ENCODE data around the gene LRBA.
A peak's percentile ranks its signal among the peaks of the same experiment; 100 is the strongest.
"Not testable (repeated sequence)": the region's sequence is repeated elsewhere in the genome, so short reads cannot be mapped to it uniquely, and the experiment has no call there.

Gene LRBA

GRCh38 chr4:151031831-151032605 lies 16.9 kb upstream of the LRBA start:
- no peak for TF ChIP-seq CTCF (conservative IDR thresholded peaks at IDR 0.05)
- H3K27ac ChIP-seq = no peak overlapping the region

- no peak overlapping the region for H3K27ac ChIP-seq
- no peak for TF ChIP-seq CTCF (conservative IDR thresholded peaks at IDR 0.05)
Observed at GRCh38 chr4:151029537-151029936, 14.5 kb upstream of the LRBA start.

- not testable (repeated sequence) for H3K27ac ChIP-seq
Observed at GRCh38 chr4:151029006-151029405, 13.9 kb upstream of the LRBA start.

GRCh38 chr4:151025759-151026158 lies 10.7 kb upstream of the LRBA start:
- no peak overlapping the region for H3K27ac ChIP-seq
- TF ChIP-seq CTCF (conservative IDR thresholded peaks at IDR 0.05) = no peak

GRCh38 chr4:151022586-151022985 lies 7.5 kb upstream of the LRBA start:
- no peak overlapping the region for H3K27ac ChIP-seq
- TF ChIP-seq CTCF (conservative IDR thresholded peaks at IDR 0.05) = no peak

GRCh38 chr4:151021637-151022334 lies 6.7 kb upstream of the LRBA start:
- H3K27ac ChIP-seq = no peak overlapping the region
- TF ChIP-seq CTCF (conservative IDR thresholded peaks at IDR 0.05) = no peak

GRCh38 chr4:151015459-151016347 lies 619 bp upstream of the LRBA start:
- no peak for TF ChIP-seq CTCF (conservative IDR thresholded peaks at IDR 0.05)
- H3K27ac ChIP-seq = peak overlapping the region; percentile 97
